ENCODE results near the gene INSC. TPM values are rescaled to one million over a fixed set of nuclear protein-coding genes. Genes with fewer than 3 reads are reported as not detected.

Gene INSC
- total RNA-seq, 1 donor from 2014 or later = not detected

- DNase-seq (ENCODE audit: extremely low spot score, unreplicated experiment) = no peak
- Mint-ChIP-seq H3K4me1 (ENCODE audit: unreplicated experiment) (no peaks in the 10 kb centered on the region), H3K27me3 (ENCODE audit: unreplicated experiment) (peaks cover 2% of the 10 kb centered on the region), H3K36me3 (ENCODE audit: unreplicated experiment) (no peaks in the 10 kb centered on the region), H3K9me3 (ENCODE audit: unreplicated experiment) (peaks cover 24% of the 10 kb centered on the region), H3K27ac (ENCODE audit: unreplicated experiment) (no peak overlapping the region), H3K4me3 (ENCODE audit: unreplicated experiment) (no peak overlapping the region)
- TF ChIP-seq, protein P1, sequence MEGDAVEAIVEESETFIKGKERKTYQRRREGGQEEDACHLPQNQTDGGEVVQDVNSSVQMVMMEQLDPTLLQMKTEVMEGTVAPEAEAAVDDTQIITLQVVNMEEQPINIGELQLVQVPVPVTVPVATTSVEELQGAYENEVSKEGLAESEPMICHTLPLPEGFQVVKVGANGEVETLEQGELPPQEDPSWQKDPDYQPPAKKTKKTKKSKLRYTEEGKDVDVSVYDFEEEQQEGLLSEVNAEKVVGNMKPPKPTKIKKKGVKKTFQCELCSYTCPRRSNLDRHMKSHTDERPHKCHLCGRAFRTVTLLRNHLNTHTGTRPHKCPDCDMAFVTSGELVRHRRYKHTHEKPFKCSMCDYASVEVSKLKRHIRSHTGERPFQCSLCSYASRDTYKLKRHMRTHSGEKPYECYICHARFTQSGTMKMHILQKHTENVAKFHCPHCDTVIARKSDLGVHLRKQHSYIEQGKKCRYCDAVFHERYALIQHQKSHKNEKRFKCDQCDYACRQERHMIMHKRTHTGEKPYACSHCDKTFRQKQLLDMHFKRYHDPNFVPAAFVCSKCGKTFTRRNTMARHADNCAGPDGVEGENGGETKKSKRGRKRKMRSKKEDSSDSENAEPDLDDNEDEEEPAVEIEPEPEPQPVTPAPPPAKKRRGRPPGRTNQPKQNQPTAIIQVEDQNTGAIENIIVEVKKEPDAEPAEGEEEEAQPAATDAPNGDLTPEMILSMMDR (IDR thresholded peaks at IDR 0.05) = no peak
These were observed 152.3 kb downstream of the INSC start for GRCh38 chr11:15266999-15267398.

- Mint-ChIP-seq H3K9me3 (ENCODE audit: unreplicated experiment) (peaks cover 24% of the 10 kb centered on the region), H3K4me1 (ENCODE audit: unreplicated experiment) (no peaks in the 10 kb centered on the region), H3K4me3 (ENCODE audit: unreplicated experiment) (no peak overlapping the region), H3K27ac (ENCODE audit: unreplicated experiment) (no peak overlapping the region), H3K36me3 (ENCODE audit: unreplicated experiment) (no peaks in the 10 kb centered on the region), H3K27me3 (ENCODE audit: unreplicated experiment) (peaks cover 2% of the 10 kb centered on the region)
- TF ChIP-seq, protein P1 (IDR thresholded peaks at IDR 0.05) = no peak
- no peak for DNase-seq (ENCODE audit: extremely low spot score, unreplicated experiment)
These were observed 153.9 kb downstream of the INSC start for GRCh38 chr11:15268598-15268997.

DNA sequence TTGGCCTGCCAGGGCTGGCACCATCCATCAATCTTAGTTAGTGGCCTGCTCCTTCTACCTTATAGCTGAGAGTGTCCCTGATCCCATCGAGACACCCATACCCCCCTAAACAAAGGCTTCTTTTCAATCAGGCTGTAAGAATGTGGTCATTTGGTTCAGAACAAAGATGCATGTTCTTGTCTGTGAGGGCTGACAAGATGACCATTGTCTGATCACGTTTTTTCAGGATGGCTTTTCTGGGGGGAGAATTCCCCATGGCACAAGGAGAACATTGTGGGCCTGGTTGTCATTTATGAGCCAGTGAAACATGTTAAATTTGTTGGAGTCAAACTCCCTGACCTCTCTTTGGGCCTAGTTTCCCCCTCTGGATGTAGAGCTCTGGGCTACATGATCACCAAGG, 160.4 kb downstream of the INSC start:
- Mint-ChIP-seq H3K9me3 (ENCODE audit: unreplicated experiment) (no peaks in the 10 kb centered on the region), H3K27me3 (ENCODE audit: unreplicated experiment) (peaks cover 2% of the 10 kb centered on the region), H3K27ac (ENCODE audit: unreplicated experiment) (no peak overlapping the region), H3K4me3 (ENCODE audit: unreplicated experiment) (no peak overlapping the region), H3K36me3 (ENCODE audit: unreplicated experiment) (no peaks in the 10 kb centered on the region), H3K4me1 (ENCODE audit: unreplicated experiment) (peaks cover 19% of the 10 kb centered on the region)
- DNase-seq (ENCODE audit: extremely low spot score, unreplicated experiment) = no peak
- TF ChIP-seq, protein P1 (IDR thresholded peaks at IDR 0.05) = no peak

DNA sequence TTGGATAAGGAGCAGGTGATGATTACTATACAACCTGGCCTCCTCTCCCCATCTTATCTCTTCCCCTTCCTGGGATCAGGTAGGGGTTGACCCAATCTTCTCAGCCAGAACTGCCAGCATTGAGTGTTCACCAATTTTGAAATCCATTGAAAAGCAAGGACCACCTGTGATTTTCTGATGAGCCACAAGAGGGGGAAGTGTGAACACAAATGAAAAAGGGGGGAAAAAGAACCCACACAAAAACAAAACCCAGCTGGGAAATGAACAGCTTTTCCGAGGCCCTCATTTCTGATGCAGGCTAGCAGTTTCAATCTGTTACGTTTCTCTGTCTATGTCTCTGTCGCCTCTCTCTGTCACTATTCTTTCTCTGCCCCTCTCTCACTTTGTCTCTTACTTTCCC, 161.9 kb downstream of the INSC start:
- TF ChIP-seq, protein P1 (IDR thresholded peaks at IDR 0.05) = peak; percentile 49
- DNase-seq (ENCODE audit: extremely low spot score, unreplicated experiment) = no peak
- H3K27ac Mint-ChIP-seq (ENCODE audit: unreplicated experiment) = no peak overlapping the region
- H3K27me3 Mint-ChIP-seq (ENCODE audit: unreplicated experiment) = peaks cover 2% of the 10 kb centered on the region
- no peaks in the 10 kb centered on the region for H3K9me3 Mint-ChIP-seq (ENCODE audit: unreplicated experiment)
- peak overlapping the region; percentile 33 for H3K4me3 Mint-ChIP-seq (ENCODE audit: unreplicated experiment)
- H3K36me3 Mint-ChIP-seq (ENCODE audit: unreplicated experiment) = no peaks in the 10 kb centered on the region
- peaks cover 19% of the 10 kb centered on the region for H3K4me1 Mint-ChIP-seq (ENCODE audit: unreplicated experiment)

DNA sequence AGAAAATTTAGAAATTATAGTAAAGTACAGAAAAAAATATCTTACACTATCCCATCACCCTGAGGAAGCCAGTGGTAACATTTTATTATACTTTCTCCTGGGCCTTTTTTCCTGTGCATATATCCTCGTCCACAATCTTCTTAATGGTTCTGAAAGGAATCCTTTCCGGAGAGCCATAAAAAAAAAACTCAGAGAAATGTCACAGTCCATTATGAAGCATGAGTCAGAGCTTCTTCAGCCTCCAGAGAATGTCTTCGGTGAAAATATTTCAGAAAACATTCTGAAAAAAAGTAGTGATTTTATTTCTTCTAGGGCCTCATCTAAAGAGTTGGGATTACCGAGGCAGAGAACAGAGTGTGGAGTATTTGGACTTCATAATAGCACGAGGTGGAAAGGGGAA, 163.4 kb downstream of the INSC start:
- Mint-ChIP-seq H3K9me3 (ENCODE audit: unreplicated experiment) (no peaks in the 10 kb centered on the region), H3K4me3 (ENCODE audit: unreplicated experiment) (no peak overlapping the region), H3K27me3 (ENCODE audit: unreplicated experiment) (no peaks in the 10 kb centered on the region), H3K4me1 (ENCODE audit: unreplicated experiment) (peaks cover 19% of the 10 kb centered on the region), H3K27ac (ENCODE audit: unreplicated experiment) (peak overlapping the region; percentile 36), H3K36me3 (ENCODE audit: unreplicated experiment) (no peaks in the 10 kb centered on the region)
- DNase-seq (ENCODE audit: extremely low spot score, unreplicated experiment) = no peak
- TF ChIP-seq, protein P1 (IDR thresholded peaks at IDR 0.05) = no peak
